ENCODE data around the gene TRIP12. TPM values are rescaled to one million over a fixed set of nuclear protein-coding genes. Genes with fewer than 3 reads are reported as not detected.

TRIP12 gene
- total and polyA plus RNA-seq, 4 experiments from 2014 or later = 14.5 to 224 (median 135) TPM

GRCh38 chr2:229831805-229832509 is 89.9 kb downstream of the TRIP12 start:
- CTCF ChIA-PET (ENCODE audit: partially characterized antibody) = interaction anchor here (0.9 to 4.9 kb wide), 3 partner anchors 11 to 29 kb away, joined by 3 to 26 read pairs (median 3); no protein-coding TSS in a partner anchor
- intact Hi-C loops (cut with micrococcal nuclease) = no loop called here
- no peaks in the 10 kb centered on the region for H3K9me3 Mint-ChIP-seq
- peak overlapping the region in 2 of 8 donors; percentile 28 to 36 for H3K4me3 Mint-ChIP-seq
- H3K27me3 Mint-ChIP-seq = no peaks in the 10 kb centered on the region
- peaks cover 32 to 60% (median 46%) of the 10 kb centered on the region in 4 donors for H3K4me1 Mint-ChIP-seq
- POLR2A ChIA-PET (ENCODE audit: partially characterized antibody) = interaction anchor here (1.2 to 1.5 kb wide), 4 partner anchors 10 to 89 kb away, joined by 3 to 5 read pairs (median 4); partner anchors contain the start of gene TRIP12
- Histone ChIP-seq H3K9me3 (ENCODE audit: control insufficient read depth in 1 of 2, low read length in 2 of 2) (no peaks in the 10 kb centered on the region), H3K27ac (ENCODE audit: low read depth, low read length) (no peak overlapping the region), H3K36me3 (ENCODE audit: insufficient read depth, low read length) (peaks cover 31% of the 10 kb centered on the region), H3K4me3 (ENCODE audit: low read length in 2 of 2) (no peak overlapping the region), H3K27me3 (ENCODE audit: insufficient read depth, low read length) (no peaks in the 10 kb centered on the region), H3K4me1 (ENCODE audit: insufficient read depth, low read length) (peaks cover 60% of the 10 kb centered on the region)
- no peak for DNase-seq
- H3K36me3 Mint-ChIP-seq = peaks cover 32 to 65% of the 10 kb centered on the region in 2 donors
- H3K27ac Mint-ChIP-seq = peak overlapping the region in 6 of 7 donors; percentile 21 to 70 (median 54)

GRCh38 chr2:229825476-229825875 is 96.3 kb downstream of the TRIP12 start:
- H3K27me3 Mint-ChIP-seq = no peaks in the 10 kb centered on the region
- H3K4me1 Mint-ChIP-seq = peaks cover 15 to 26% (median 20%) of the 10 kb centered on the region in 4 donors
- Histone ChIP-seq H3K9me3 (ENCODE audit: control insufficient read depth in 1 of 2, low read length in 2 of 2) (no peaks in the 10 kb centered on the region), H3K27me3 (ENCODE audit: insufficient read depth, low read length) (no peaks in the 10 kb centered on the region), H3K36me3 (ENCODE audit: insufficient read depth, low read length) (peaks cover 35% of the 10 kb centered on the region), H3K4me1 (ENCODE audit: insufficient read depth, low read length) (peaks cover 18% of the 10 kb centered on the region), H3K4me3 (ENCODE audit: low read length in 2 of 2) (no peak overlapping the region), H3K27ac (ENCODE audit: low read depth, low read length) (no peak overlapping the region)
- CTCF ChIA-PET (ENCODE audit: partially characterized antibody) = no interaction called here
- H3K36me3 Mint-ChIP-seq = peaks cover 62 to 67% of the 10 kb centered on the region in 2 donors
- H3K4me3 Mint-ChIP-seq = no peak overlapping the region
- peaks cover 0 to 6% (median 2%) of the 10 kb centered on the region in 8 donors for H3K9me3 Mint-ChIP-seq
- DNase-seq = no peak
- peak overlapping the region in 1 of 7 donors; percentile 6 for H3K27ac Mint-ChIP-seq
- POLR2A ChIA-PET (ENCODE audit: partially characterized antibody) = no interaction called here
- intact Hi-C loops (cut with micrococcal nuclease) = no loop called here

GRCh38 chr2:229821316-229821715 is 100.5 kb downstream of the TRIP12 start:
- Histone ChIP-seq H3K4me1 (ENCODE audit: insufficient read depth, low read length) (peaks cover 18% of the 10 kb centered on the region), H3K9me3 (ENCODE audit: control insufficient read depth in 1 of 2, low read length in 2 of 2) (no peaks in the 10 kb centered on the region), H3K36me3 (ENCODE audit: insufficient read depth, low read length) (peaks cover 20% of the 10 kb centered on the region), H3K27me3 (ENCODE audit: insufficient read depth, low read length) (no peaks in the 10 kb centered on the region), H3K4me3 (ENCODE audit: low read length in 2 of 2) (no peak overlapping the region), H3K27ac (ENCODE audit: low read depth, low read length) (no peak overlapping the region)
- Mint-ChIP-seq H3K27me3 (no peaks in the 10 kb centered on the region), H3K9me3 (peaks cover 0 to 6% (median 2%) of the 10 kb centered on the region in 8 donors), H3K4me1 (peaks cover 18 to 33% (median 26%) of the 10 kb centered on the region in 4 donors), H3K36me3 (peaks cover 57 to 66% of the 10 kb centered on the region in 2 donors), H3K27ac (peak overlapping the region; percentile 6 to 88 (median 78)), H3K4me3 (no peak overlapping the region)
- ChIA-PET POLR2A (ENCODE audit: partially characterized antibody) (interaction anchor here (0.9 to 2.4 kb wide), 2 partner anchors 15 to 31 kb away, joined by 4 to 8 read pairs; no protein-coding TSS in a partner anchor), CTCF (ENCODE audit: partially characterized antibody) (no interaction called here)
- no peak for DNase-seq
- intact Hi-C loops (cut with micrococcal nuclease) = no loop called here

- peaks cover 18 to 29% (median 24%) of the 10 kb centered on the region in 4 donors for H3K4me1 Mint-ChIP-seq
- H3K36me3 ChIP-seq (ENCODE audit: insufficient read depth, low read length) = peaks cover 23% of the 10 kb centered on the region
Observed at GRCh38 chr2:229818230-229818629, 103.6 kb downstream of the TRIP12 start.

GRCh38 chr2:229815858-229816257 is 106.0 kb downstream of the TRIP12 start:
- H3K27ac Mint-ChIP-seq = no peak overlapping the region
- no peak for DNase-seq
- CTCF ChIA-PET (ENCODE audit: partially characterized antibody) = interaction anchor here (1.4 to 2.8 kb wide), 5 partner anchors 12 to 95 kb away, joined by 4 to 8 read pairs (median 6); no protein-coding TSS in a partner anchor
- no peak overlapping the region for H3K27ac ChIP-seq (ENCODE audit: low read depth, low read length)
- H3K27me3 ChIP-seq (ENCODE audit: insufficient read depth, low read length) = no peaks in the 10 kb centered on the region
- peaks cover 24% of the 10 kb centered on the region for H3K36me3 ChIP-seq (ENCODE audit: insufficient read depth, low read length)
- intact Hi-C loops (cut with micrococcal nuclease) = no loop called here
- H3K4me3 Mint-ChIP-seq = no peak overlapping the region
- H3K9me3 Mint-ChIP-seq = no peaks in the 10 kb centered on the region
- peaks cover 29 to 60% of the 10 kb centered on the region in 2 donors for H3K36me3 Mint-ChIP-seq
- peaks cover 5 to 12% (median 11%) of the 10 kb centered on the region in 4 donors for H3K4me1 Mint-ChIP-seq
- H3K4me1 ChIP-seq (ENCODE audit: insufficient read depth, low read length) = no peaks in the 10 kb centered on the region
- no peak overlapping the region for H3K4me3 ChIP-seq (ENCODE audit: low read length in 2 of 2)
- POLR2A ChIA-PET (ENCODE audit: partially characterized antibody) = no interaction called here
- no peaks in the 10 kb centered on the region for H3K27me3 Mint-ChIP-seq
- H3K9me3 ChIP-seq (ENCODE audit: control insufficient read depth in 1 of 2, low read length in 2 of 2) = no peaks in the 10 kb centered on the region

More at GRCh38 chr2:229818230-229818629, 103.6 kb downstream of the TRIP12 start:
- no peak for DNase-seq
- Mint-ChIP-seq H3K36me3 (peaks cover 34 to 67% of the 10 kb centered on the region in 2 donors), H3K9me3 (no peaks in the 10 kb centered on the region), H3K27ac (peak overlapping the region in 3 of 7 donors; percentile 52 to 64 (median 59)), H3K27me3 (no peaks in the 10 kb centered on the region), H3K4me3 (no peak overlapping the region)
- Histone ChIP-seq H3K27me3 (ENCODE audit: insufficient read depth, low read length) (no peaks in the 10 kb centered on the region), H3K27ac (ENCODE audit: low read depth, low read length) (no peak overlapping the region), H3K9me3 (ENCODE audit: control insufficient read depth in 1 of 2, low read length in 2 of 2) (no peaks in the 10 kb centered on the region), H3K4me3 (ENCODE audit: low read length in 2 of 2) (no peak overlapping the region), H3K4me1 (ENCODE audit: insufficient read depth, low read length) (peaks cover 18% of the 10 kb centered on the region)
- intact Hi-C loops (cut with micrococcal nuclease) = no loop called here
- CTCF ChIA-PET (ENCODE audit: partially characterized antibody) = interaction anchor here (1.9 kb wide), 1 partner anchor 17 kb away, joined by 7 read pairs; no protein-coding TSS in a partner anchor
- POLR2A ChIA-PET (ENCODE audit: partially characterized antibody) = no interaction called here

GRCh38 chr2:229815342-229815741 is 106.5 kb downstream of the TRIP12 start:
- no peaks in the 10 kb centered on the region for H3K9me3 Mint-ChIP-seq
- H3K36me3 Mint-ChIP-seq = peaks cover 32 to 64% of the 10 kb centered on the region in 2 donors
- no peaks in the 10 kb centered on the region for H3K9me3 ChIP-seq (ENCODE audit: control insufficient read depth in 1 of 2, low read length in 2 of 2)
- POLR2A ChIA-PET (ENCODE audit: partially characterized antibody) = no interaction called here
- H3K4me3 Mint-ChIP-seq = no peak overlapping the region
- H3K4me1 Mint-ChIP-seq = peaks cover 7 to 13% (median 11%) of the 10 kb centered on the region in 4 donors
- peaks cover 29% of the 10 kb centered on the region for H3K36me3 ChIP-seq (ENCODE audit: insufficient read depth, low read length)
- no peak for DNase-seq
- intact Hi-C loops (cut with micrococcal nuclease) = no loop called here
- no peak overlapping the region for H3K27ac ChIP-seq (ENCODE audit: low read depth, low read length)
- H3K27me3 Mint-ChIP-seq = no peaks in the 10 kb centered on the region
- peak overlapping the region in 1 of 7 donors; percentile 83 for H3K27ac Mint-ChIP-seq
- H3K4me3 ChIP-seq (ENCODE audit: low read length in 2 of 2) = no peak overlapping the region
- H3K27me3 ChIP-seq (ENCODE audit: insufficient read depth, low read length) = no peaks in the 10 kb centered on the region
- no peaks in the 10 kb centered on the region for H3K4me1 ChIP-seq (ENCODE audit: insufficient read depth, low read length)
- CTCF ChIA-PET (ENCODE audit: partially characterized antibody) = interaction anchor here (0.9 to 2.8 kb wide), 7 partner anchors 12 to 95 kb away, joined by 3 to 8 read pairs (median 5); no protein-coding TSS in a partner anchor

- Mint-ChIP-seq H3K27ac (peak overlapping the region in 5 of 7 donors; percentile 19 to 75 (median 58)), H3K4me1 (peaks cover 3 to 10% (median 4%) of the 10 kb centered on the region in 4 donors), H3K36me3 (peaks cover 40 to 69% of the 10 kb centered on the region in 2 donors), H3K27me3 (no peaks in the 10 kb centered on the region), H3K9me3 (no peaks in the 10 kb centered on the region), H3K4me3 (no peak overlapping the region)
- Histone ChIP-seq H3K36me3 (ENCODE audit: insufficient read depth, low read length) (peaks cover 56% of the 10 kb centered on the region), H3K4me3 (ENCODE audit: low read length in 2 of 2) (no peak overlapping the region), H3K27me3 (ENCODE audit: insufficient read depth, low read length) (no peaks in the 10 kb centered on the region), H3K4me1 (ENCODE audit: insufficient read depth, low read length) (no peaks in the 10 kb centered on the region), H3K9me3 (ENCODE audit: control insufficient read depth in 1 of 2, low read length in 2 of 2) (no peaks in the 10 kb centered on the region), H3K27ac (ENCODE audit: low read depth, low read length) (no peak overlapping the region)
- ChIA-PET POLR2A (ENCODE audit: partially characterized antibody) (interaction anchor here (1.1 kb wide), 1 partner anchor 111 kb away, joined by 5 read pairs; the partner anchor contains the start of genes FBXO36 and TRIP12), CTCF (ENCODE audit: partially characterized antibody) (interaction anchor here (1.3 kb wide), 1 partner anchor 29 kb away, joined by 3 read pairs; no protein-coding TSS in a partner anchor)
- DNase-seq = no peak
- intact Hi-C loops (cut with micrococcal nuclease) = no loop called here
Observed at GRCh38 chr2:229810786-229811185, 111.0 kb downstream of the TRIP12 start.

Measured in CD4-positive, alpha-beta memory T cell (primary cell).